Liver (tissue), 3 donors: ENCODE results near the gene DSTYK.

Source experiments
- ATF3 ChIP-seq: IDR thresholded peaks from 2 replicates; pipeline ENCODE4 v1.6.1; 2016; ENCODE audit warnings: antibody characterized with exemption
- CTCF ChIP-seq: fragments of 150-350 bp; IDR thresholded peaks from 2 replicates; pipeline ENCODE4 v1.5.1; 2017; ENCODE audit warnings: improper control_type of control experiment, low read depth, low read length; ENCODE audit not compliant: missing input control
- EGR1 ChIP-seq, 2 donors: IDR thresholded peaks; 2 replicates each; pipeline ENCODE4 v1.6.1; 2016 to 2018; ENCODE audit warnings: antibody characterized with exemption in 2 of 2, low read depth in 2 of 2
- FOXA1 ChIP-seq: IDR thresholded peaks from 2 replicates; pipeline ENCODE4 v1.6.1; 2016; ENCODE audit warnings: antibody characterized with exemption
- GABPA ChIP-seq, 2 donors: IDR thresholded peaks in 1 of 2; conservative IDR thresholded peaks in 1 of 2; 2 replicates each; pipeline ENCODE4 v1.6.1; 2016; ENCODE audit warnings: antibody characterized with exemption in 2 of 2, mild to moderate bottlenecking in 1 of 2, moderate library complexity in 1 of 2
- MAX ChIP-seq: IDR thresholded peaks from 2 replicates; pipeline ENCODE4 v1.6.1; 2016; ENCODE audit warnings: antibody characterized with exemption
- RAD21 ChIP-seq, 2 donors: IDR thresholded peaks; 2 replicates each; pipeline ENCODE4 v1.6.1; 2016; ENCODE audit warnings: antibody characterized with exemption in 2 of 2, mild to moderate bottlenecking in 2 of 2
- RXRA ChIP-seq, 2 donors: IDR thresholded peaks; 2 replicates each; pipeline ENCODE4 v1.6.1; 2017 to 2018; ENCODE audit warnings: antibody characterized with exemption in 2 of 2, mild to moderate bottlenecking in 1 of 2
- YY1 ChIP-seq: IDR thresholded peaks from 2 replicates; pipeline ENCODE4 v1.6.1; 2016; ENCODE audit warnings: antibody characterized with exemption, mild to moderate bottlenecking
- donor health status: healthy.
- donor health status: healthy.

GRCh38 chr1:205186191-205186590 is 25.3 kb downstream of the DSTYK start:
- no peak for TF ChIP-seq ATF3
- TF ChIP-seq FOXA1: no peak
- no peak for TF ChIP-seq RAD21 (IDR thresholded peaks at IDR 0.05)
- TF ChIP-seq CTCF: no peak
- no peak for TF ChIP-seq RXRA (IDR thresholded peaks at IDR 0.05)
- no peak for TF ChIP-seq GABPA (IDR thresholded peaks at IDR 0.05 in 1 of 2, conservative IDR thresholded peaks at IDR 0.05 in 1 of 2)
- no peak for TF ChIP-seq MAX
- no peak for TF ChIP-seq EGR1 (IDR thresholded peaks at IDR 0.05; ENCODE audit: low read depth in 2 of 2)
- no peak for TF ChIP-seq YY1
